Endothelial cell of umbilical vein (primary cell): ENCODE data around the gene ROPN1B. TPM values are rescaled to one million over a fixed set of nuclear protein-coding genes. Genes with fewer than 3 reads are reported as not detected.
A peak's percentile ranks its signal among the peaks of the same experiment; 100 is the strongest.
"Not testable (repeated sequence)": the region's sequence is repeated elsewhere in the genome, so short reads cannot be mapped to it uniquely, and the experiment has no call there.

ENCODE experiments used
- BruUV-seq: library from RNA; stranded (reverse); fragments of 400-500 nt; replicated peaks from 2 replicates; lab custom pipeline; 2021; lab: Mats Ljungman, UMichigan
- CTCF ChIA-PET: fragments of 300-600, 350-600 bp; sonication (Branson Sonifier 250); formaldehyde crosslinking; loops from one replicate; lab custom pipeline; 2021; ENCODE audit warnings: antibody characterized with exemption, inconsistent platforms; lab: Charles Lee
- POLR2A ChIA-PET: fragments of 300-600, 350-600 bp; sonication (Branson Sonifier 250); formaldehyde crosslinking; loops from one replicate; lab custom pipeline; 2021; ENCODE audit warnings: antibody characterized with exemption, inconsistent platforms; lab: Charles Lee
- DNase-seq: peaks from one replicate; pipeline ENCODE4 v3.0.0-alpha.2; 2011; ENCODE audit warnings: low read depth, low spot score
- FAIRE-seq: peaks from 2 replicates; lab custom pipeline; 2011; peaks lifted over from hg19 to GRCh38; lab: Jason Lieb, UNC
- H2AFZ ChIP-seq: 2 replicates; pipeline ENCODE4 v1.6.0; 2012; ENCODE audit warnings: low read depth, low read length, control low read depth, inconsistent platforms
- H3K27ac ChIP-seq: 2 replicates; pipeline ENCODE4 v1.5.1; 2011; ENCODE audit warnings: low read depth, mild to moderate bottlenecking, control low read depth, low read length, moderate library complexity; ENCODE audit not compliant: insufficient read depth
- H3K27me3 ChIP-seq, 2 experiments: 2 replicates each; pipeline versions ENCODE4 v1.6.0 to v1.6.1; 2011; ENCODE audit warnings: low read length in 2 of 2, mixed read lengths in 1 of 2; ENCODE audit not compliant: control insufficient read depth in 2 of 2, insufficient read depth in 2 of 2
- H3K36me3 ChIP-seq, 2 experiments: 2 replicates in 1 of 2; 3 replicates in 1 of 2; pipeline ENCODE4 v1.5.1; 2011; ENCODE audit warnings: low read length in 2 of 2, mild to moderate bottlenecking in 1 of 2, moderate library complexity in 1 of 2; ENCODE audit not compliant: control insufficient read depth in 2 of 2, insufficient read depth in 2 of 2; ENCODE audit errors: extremely low read depth in 1 of 2
- H3K4me1 ChIP-seq: 3 replicates; pipeline ENCODE4 v1.5.1; 2011; ENCODE audit warnings: mild to moderate bottlenecking, low read length; ENCODE audit not compliant: control insufficient read depth, insufficient read depth; ENCODE audit errors: extremely low read depth
- H3K4me2 ChIP-seq: 2 replicates; pipeline ENCODE4 v1.6.1; 2011; ENCODE audit warnings: low read length, control low read depth, mixed read lengths; ENCODE audit not compliant: insufficient read depth
- H3K4me3 ChIP-seq, 3 experiments: fragments of 200-600 bp in 1 of 3; sonication (generic), shearing (Covaris generic) in 1 of 3; replicated peaks in 1 of 3; 2 replicates each; pipeline ENCODE4 v1.5.1; 2011 to 2016; ENCODE audit warnings: control low read depth in 3 of 3, low read length in 3 of 3, mild to moderate bottlenecking in 2 of 3, inconsistent platforms in 1 of 3, low read depth in 1 of 3, moderate library complexity in 1 of 3; ENCODE audit not compliant: insufficient read depth in 1 of 3
- H3K79me2 ChIP-seq: 2 replicates; pipeline ENCODE4 v1.6.0; 2012; ENCODE audit warnings: low read length, inconsistent platforms; ENCODE audit not compliant: control insufficient read depth, insufficient read depth
- H3K9ac ChIP-seq: replicated peaks from 2 replicates; pipeline ENCODE3; 2011; ENCODE audit warnings: low read length, control low read depth; ENCODE audit not compliant: insufficient read depth; ENCODE audit errors: extremely low read depth
- H3K9me1 ChIP-seq: replicated peaks from 3 replicates; pipeline ENCODE4 v1.6.0; 2011; ENCODE audit warnings: mild to moderate bottlenecking, low read length; ENCODE audit not compliant: control insufficient read depth, insufficient read depth; ENCODE audit errors: extremely low read depth
- H3K9me3 ChIP-seq: replicated peaks from 2 replicates; pipeline ENCODE4 v1.5.1; 2012; ENCODE audit warnings: low read length, inconsistent platforms; ENCODE audit not compliant: control insufficient read depth, insufficient read depth
- H4K20me1 ChIP-seq: replicated peaks from 2 replicates; pipeline ENCODE3; 2011; ENCODE audit warnings: mild to moderate bottlenecking, low read length; ENCODE audit not compliant: control insufficient read depth, insufficient read depth; ENCODE audit errors: extremely low read depth
- dilution Hi-C: fragments of 300-500 bp; cut with MboI; formaldehyde crosslinking; loops from one replicate; pipeline ENCODE4 v1.15.0; 2019; ENCODE audit warnings: low sequenced_read_pairs; ENCODE audit not compliant: extremely low pct_ligation_motif_present
- intact Hi-C: fragments of 100-400 bp; cut with micrococcal nuclease; formaldehyde crosslinking; loops from one replicate; pipeline ENCODE4 v1.10.0; 2022
- polyA plus RNA-seq, 4 experiments: library from polyadenylated mRNA; depleted of rRNA in 3 of 4; stranded (reverse) in 3 of 4; unstranded in 1 of 4; fragments of >200 nt; gene quantifications; 2 replicates each; pipeline versions ENCODE4 v1.2.1 to v1.2.3, GENCODE V29; 2011 to 2012; ENCODE audit warnings: missing spikeins in 1 of 4
- total RNA-seq: library from RNA; stranded (reverse); gene quantifications from 2 replicates; pipeline ENCODE4 v1.2.3, GENCODE V29; 2021
- TF ChIP-seq, protein P1 (sequence below), 2 donors: IDR thresholded peaks; 1 replicate in 1 of 2; 2 replicates in 1 of 2; pipeline ENCODE4 v1.5.1; 2011; ENCODE audit warnings: low read length in 2 of 2, mild to moderate bottlenecking in 2 of 2, moderate library complexity in 2 of 2, control low read depth in 1 of 2, inconsistent platforms in 1 of 2, low read depth in 1 of 2; ENCODE audit not compliant: insufficient read depth in 1 of 2; ENCODE audit errors: extremely low read depth in 1 of 2

ROPN1B gene
- total and polyA plus RNA-seq, 2 donors (not counting 3 experiments of a cell fraction or from before 2014, with no cell fraction given), result not detected

DNA sequence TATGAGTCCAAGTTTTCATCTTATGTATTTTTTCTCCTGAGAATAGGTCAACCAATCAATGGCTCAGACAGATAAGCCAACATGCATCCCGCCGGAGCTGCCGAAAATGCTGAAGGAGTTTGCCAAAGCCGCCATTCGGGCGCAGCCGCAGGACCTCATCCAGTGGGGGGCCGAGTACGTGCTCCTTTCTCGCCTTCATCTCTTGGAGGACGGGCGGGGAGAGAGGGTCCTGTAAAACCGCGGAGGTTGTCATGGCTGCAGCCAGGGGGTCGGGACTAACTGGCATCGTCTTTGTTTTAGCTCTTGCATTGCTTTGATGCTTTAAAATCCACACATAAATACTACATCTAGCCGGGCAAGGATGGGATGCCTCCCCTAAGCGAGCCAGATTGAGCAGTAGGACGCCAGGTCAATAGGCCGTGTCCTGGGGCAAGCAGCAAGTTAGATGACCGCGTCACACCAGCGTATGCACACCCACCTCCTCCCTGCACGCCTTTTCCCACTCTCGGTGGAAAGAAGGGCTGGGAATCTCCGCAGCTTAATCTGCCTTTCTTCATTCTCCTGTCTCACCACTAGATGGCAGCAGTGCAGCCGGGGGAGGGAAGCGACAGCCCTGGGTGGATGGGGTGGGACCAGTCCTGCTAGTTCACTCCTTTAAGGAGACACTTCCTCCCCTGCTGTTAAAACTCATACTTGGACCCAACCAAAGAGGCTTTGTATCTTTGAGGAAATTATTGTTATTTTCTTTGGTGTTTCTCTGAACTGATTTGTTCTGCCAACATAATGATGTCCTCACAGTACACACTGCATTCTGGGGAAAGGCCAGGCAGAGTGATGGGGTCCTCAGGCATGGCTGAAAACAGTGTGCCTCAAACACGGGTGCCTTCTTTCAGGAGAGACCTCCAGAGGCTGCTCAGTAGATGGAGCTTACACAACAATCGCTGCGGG lies 3.3 kb downstream of the ROPN1B start:
- CTCF ChIA-PET, result interaction anchor here (0.6 to 2.3 kb wide), 6 partner anchors 15 to 226 kb away, joined by 3 to 23 read pairs (median 3); no protein-coding TSS in a partner anchor
- H3K79me2 ChIP-seq, BruUV-seq, H3K27ac ChIP-seq, H3K9me1 ChIP-seq, H3K9me3 ChIP-seq, H4K20me1 ChIP-seq, H2AFZ ChIP-seq, H3K9ac ChIP-seq, H3K4me2 ChIP-seq, H3K4me3 ChIP-seq, POLR2A ChIA-PET, H3K4me1 ChIP-seq, dilution Hi-C loops, H3K36me3 ChIP-seq: not testable (repeated sequence)
- peak; percentile 20 for DNase-seq
- intact Hi-C loops, result loop anchor here (5.0 kb wide), 2 partner anchors 160 to 225 kb away; no protein-coding TSS in a partner anchor
- FAIRE-seq, result peak; percentile 99
- TF ChIP-seq, protein P1, sequence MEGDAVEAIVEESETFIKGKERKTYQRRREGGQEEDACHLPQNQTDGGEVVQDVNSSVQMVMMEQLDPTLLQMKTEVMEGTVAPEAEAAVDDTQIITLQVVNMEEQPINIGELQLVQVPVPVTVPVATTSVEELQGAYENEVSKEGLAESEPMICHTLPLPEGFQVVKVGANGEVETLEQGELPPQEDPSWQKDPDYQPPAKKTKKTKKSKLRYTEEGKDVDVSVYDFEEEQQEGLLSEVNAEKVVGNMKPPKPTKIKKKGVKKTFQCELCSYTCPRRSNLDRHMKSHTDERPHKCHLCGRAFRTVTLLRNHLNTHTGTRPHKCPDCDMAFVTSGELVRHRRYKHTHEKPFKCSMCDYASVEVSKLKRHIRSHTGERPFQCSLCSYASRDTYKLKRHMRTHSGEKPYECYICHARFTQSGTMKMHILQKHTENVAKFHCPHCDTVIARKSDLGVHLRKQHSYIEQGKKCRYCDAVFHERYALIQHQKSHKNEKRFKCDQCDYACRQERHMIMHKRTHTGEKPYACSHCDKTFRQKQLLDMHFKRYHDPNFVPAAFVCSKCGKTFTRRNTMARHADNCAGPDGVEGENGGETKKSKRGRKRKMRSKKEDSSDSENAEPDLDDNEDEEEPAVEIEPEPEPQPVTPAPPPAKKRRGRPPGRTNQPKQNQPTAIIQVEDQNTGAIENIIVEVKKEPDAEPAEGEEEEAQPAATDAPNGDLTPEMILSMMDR (IDR thresholded peaks at IDR 0.05; ENCODE audit: extremely low read depth in 1 of 2, insufficient read depth in 1 of 2, low read depth in 1 of 2, low read length in 2 of 2), result peak; percentile 44 to 60
- H3K27me3 ChIP-seq, result peaks cover 22 to 28% of the 10 kb centered on the region in 2 experiments

GRCh38 chr3:125975245-125976002 lies 6.4 kb downstream of the ROPN1B start:
- POLR2A ChIA-PET, H3K4me2 ChIP-seq, BruUV-seq, H3K9me3 ChIP-seq, H3K4me1 ChIP-seq, dilution Hi-C loops, H3K36me3 ChIP-seq, H3K9ac ChIP-seq, H3K4me3 ChIP-seq, CTCF ChIA-PET, DNase-seq, H4K20me1 ChIP-seq, H3K79me2 ChIP-seq, H3K9me1 ChIP-seq, intact Hi-C loops, H2AFZ ChIP-seq, FAIRE-seq, H3K27ac ChIP-seq: not testable (repeated sequence)
- peaks cover 16% of the 10 kb centered on the region in 2 experiments for H3K27me3 ChIP-seq

DNA sequence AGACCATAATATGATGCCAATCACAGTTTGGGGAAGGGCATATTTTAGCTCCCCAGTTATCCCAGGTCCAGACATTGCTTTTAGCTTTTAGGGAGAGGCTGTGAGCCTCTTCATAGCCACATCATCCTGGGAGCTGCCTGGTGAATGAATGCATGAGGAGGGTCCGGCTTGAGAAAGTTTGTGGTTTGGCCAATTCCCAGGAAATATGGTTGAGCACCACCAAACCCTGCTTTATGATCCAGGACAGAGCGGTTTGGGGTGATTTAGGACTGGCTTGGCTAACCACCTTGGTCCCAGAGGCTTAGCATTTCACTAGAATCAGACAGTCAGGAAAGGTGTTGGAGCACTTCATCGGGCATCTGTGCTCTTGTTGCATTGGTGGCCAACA lies 7.0 kb downstream of the ROPN1B start:
- DNase-seq, FAIRE-seq, H3K4me3 ChIP-seq, H3K27ac ChIP-seq, H3K9ac ChIP-seq, H3K9me1 ChIP-seq, H4K20me1 ChIP-seq, intact Hi-C loops, H3K4me2 ChIP-seq, H3K36me3 ChIP-seq, BruUV-seq, H3K4me1 ChIP-seq, H3K79me2 ChIP-seq, CTCF ChIA-PET, H3K9me3 ChIP-seq, H2AFZ ChIP-seq, POLR2A ChIA-PET, dilution Hi-C loops: not testable (repeated sequence)
- H3K27me3 ChIP-seq, result peaks cover 12 to 18% of the 10 kb centered on the region in 2 experiments
